Testis (tissue), 3 donors: ENCODE data around the gene MTG2. TPM values are rescaled to one million over a fixed set of nuclear protein-coding genes. Genes with fewer than 3 reads are reported as not detected.

Experiments
- DNase-seq: peaks from one replicate; pipeline ENCODE4 v3.0.0-alpha.2; 2019
- H3K27ac ChIP-seq, 2 donors: fragments of 200-600 bp; sonication (generic); one replicate each; pipeline ENCODE4 v1.5.1; 2019
- H3K27me3 ChIP-seq: fragments of 200-600 bp; sonication (generic); one replicate; pipeline ENCODE4 v1.5.1; 2019
- H3K36me3 ChIP-seq: fragments of 200-600 bp; sonication (generic); one replicate; pipeline ENCODE4 v1.5.1; 2017; ENCODE audit warnings: low read depth; ENCODE audit errors: missing control alignments
- H3K4me1 ChIP-seq: fragments of 200-600 bp; sonication (generic); one replicate; pipeline ENCODE4 v1.5.1; 2019
- H3K4me3 ChIP-seq, 2 donors: fragments of 200-600 bp; sonication (generic); one replicate each; pipeline ENCODE4 v1.5.1; 2017 to 2019
- H3K9me3 ChIP-seq: fragments of 200-600 bp; sonication (generic); one replicate; pipeline ENCODE4 v1.5.1; 2017
- CTCF ChIP-seq, 3 experiments: fragments of 450-650 bp in 2 of 3; fragments of 200-600 bp in 1 of 3; sonication (generic) in 1 of 3; IDR thresholded peaks; one replicate each; pipeline ENCODE4 v1.5.1; 2016 to 2019; ENCODE audit warnings: antibody characterized with exemption in 3 of 3, mild to moderate bottlenecking in 2 of 3, moderate library complexity in 1 of 3
- POLR2A ChIP-seq: fragments of 450-650 bp; IDR thresholded peaks from one replicate; pipeline ENCODE4 v1.6.1; 2017; ENCODE audit warnings: antibody characterized with exemption, mild to moderate bottlenecking, moderate library complexity
- WGBS, 2 donors: methylation state at CpG; one replicate each; pipeline ENCODE4 v1.1.5; 2018; 5-methylcytosine and 5-hydroxymethylcytosine counted together
- intact Hi-C: fragments of 100-400 bp; cut with DNase I; formaldehyde crosslinking; loops from one replicate; pipeline ENCODE4 v1.15.1; 2023; ENCODE audit warnings: low total_unique reads
- polyA plus RNA-seq: library from polyadenylated mRNA; stranded (reverse); fragments of 350-450 nt; fragmentation: Illumina TruSeq; extraction: RNeasy Lipid Tissue Mini Kit (QIAGEN cat#74804); gene quantifications from one replicate; pipeline ENCODE4 v1.2.3, GENCODE V29; 2014; ENCODE audit warnings: low read depth, low replicate concordance; ENCODE audit not compliant: insufficient read depth
- total RNA-seq, 2 donors: library from RNA; depleted of rRNA; stranded (reverse); fragments of >200 nt; gene quantifications; one replicate each; pipeline ENCODE4 v1.2.3, GENCODE V29; 2016

MTG2 gene
- total and polyA plus RNA-seq, 3 donors from 2014 or later = 53.3 to 76.8 (median 61.9) TPM

DNA sequence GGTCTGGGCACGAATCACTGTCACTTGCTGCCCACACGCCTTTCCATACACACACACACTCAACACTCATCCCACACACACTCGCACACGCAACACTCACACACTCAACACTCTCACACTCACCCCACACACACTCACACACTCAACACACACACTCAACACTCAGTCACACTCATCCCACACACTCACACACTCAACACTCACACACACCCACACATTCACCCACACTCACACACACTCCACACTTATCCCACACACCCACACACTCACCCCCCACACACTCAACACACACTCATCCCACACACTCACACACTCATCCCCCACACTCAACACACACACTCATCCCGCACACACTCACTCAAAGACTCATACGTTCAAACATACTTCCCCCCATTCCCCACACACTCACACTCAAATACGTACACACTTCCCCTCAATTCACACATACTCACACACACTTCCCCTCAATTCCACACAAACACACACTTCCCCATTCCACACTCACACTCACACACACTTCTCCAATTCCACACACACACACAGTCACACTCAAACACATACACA is 46.2 kb downstream of the MTG2 start:
- no peak for DNase-seq
- no peaks in the 10 kb centered on the region for H3K36me3 ChIP-seq
- whole genome bisulfite sequencing, 2 donors = 66 to 74% methylated on average over 7 of the region's 7 CpGs
- no peaks in the 10 kb centered on the region for H3K4me1 ChIP-seq
- H3K4me3 ChIP-seq = no peak overlapping the region
- intact Hi-C loops = no loop called here
- H3K27me3 ChIP-seq = no peaks in the 10 kb centered on the region
- TF ChIP-seq CTCF (IDR thresholded peaks at IDR 0.05) (no peak), POLR2A (no peak)
- no peaks in the 10 kb centered on the region for H3K9me3 ChIP-seq
- H3K27ac ChIP-seq = no peak overlapping the region

- DNase-seq = no peak
- TF ChIP-seq CTCF (IDR thresholded peaks at IDR 0.05) (no peak), POLR2A (no peak)
- H3K27me3 ChIP-seq = no peaks in the 10 kb centered on the region
- 46 to 53% methylated on average over 4 of the region's 4 CpGs for WGBS, 2 donors
- peaks cover 4% of the 10 kb centered on the region for H3K4me1 ChIP-seq
- H3K36me3 ChIP-seq = no peaks in the 10 kb centered on the region
- H3K27ac ChIP-seq = no peak overlapping the region
- intact Hi-C loops = no loop called here
- H3K9me3 ChIP-seq = no peaks in the 10 kb centered on the region
- H3K4me3 ChIP-seq = no peak overlapping the region
Observed at GRCh38 chr20:62229667-62230066, 46.8 kb downstream of the MTG2 start.

DNA sequence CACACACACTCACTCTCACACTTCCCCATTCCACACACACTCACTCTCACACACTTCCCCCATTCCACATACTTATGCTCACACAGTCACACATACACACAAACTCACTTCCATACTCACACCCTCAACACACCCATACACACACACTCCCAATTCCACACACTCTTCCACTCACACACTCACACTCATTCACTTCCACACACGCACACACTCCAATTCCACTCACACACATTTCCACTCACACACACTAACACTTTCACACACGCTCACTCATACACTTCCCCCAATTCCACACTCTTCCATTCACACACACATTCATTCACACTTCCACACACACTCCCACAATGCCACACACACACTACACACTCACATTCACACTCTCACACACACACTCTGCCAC is 47.4 kb downstream of the MTG2 start:
- Histone ChIP-seq H3K4me1 (peaks cover 10% of the 10 kb centered on the region), H3K27ac (no peak overlapping the region), H3K4me3 (no peak overlapping the region), H3K9me3 (no peaks in the 10 kb centered on the region), H3K27me3 (no peaks in the 10 kb centered on the region), H3K36me3 (no peaks in the 10 kb centered on the region)
- no peak for DNase-seq
- intact Hi-C loops = no loop called here
- WGBS, 2 donors = 82% methylated on average over 2 of the region's 2 CpGs
- TF ChIP-seq POLR2A = no peak
- no peak for TF ChIP-seq CTCF (IDR thresholded peaks at IDR 0.05)

GRCh38 chr20:62230696-62231095 is 47.9 kb downstream of the MTG2 start:
- H3K4me3 ChIP-seq = no peak overlapping the region
- DNase-seq = no peak
- no peak overlapping the region for H3K27ac ChIP-seq
- H3K27me3 ChIP-seq = no peaks in the 10 kb centered on the region
- no peak for TF ChIP-seq CTCF (IDR thresholded peaks at IDR 0.05)
- no peak for TF ChIP-seq POLR2A
- intact Hi-C loops = no loop called here
- H3K4me1 ChIP-seq = peaks cover 13% of the 10 kb centered on the region
- H3K9me3 ChIP-seq = no peaks in the 10 kb centered on the region
- H3K36me3 ChIP-seq = no peaks in the 10 kb centered on the region
- 80 to 87% methylated on average over 7 to 10 of the region's 10 CpGs for WGBS, 2 donors

- Histone ChIP-seq H3K27ac (no peak overlapping the region), H3K4me3 (no peak overlapping the region), H3K36me3 (no peaks in the 10 kb centered on the region), H3K27me3 (no peaks in the 10 kb centered on the region), H3K9me3 (no peaks in the 10 kb centered on the region), H3K4me1 (peaks cover 13% of the 10 kb centered on the region)
- TF ChIP-seq CTCF (IDR thresholded peaks at IDR 0.05) = no peak
- TF ChIP-seq POLR2A = no peak
- no peak for DNase-seq
- 80 to 93% methylated on average over 2 to 6 of the region's 6 CpGs for WGBS, 2 donors
- intact Hi-C loops = no loop called here
Observed at GRCh38 chr20:62231292-62231691, 48.5 kb downstream of the MTG2 start.
